HCT116 (cell line): ENCODE measurements around the gene PIK3CD.

Experiments
- FOSL1 ChIP-seq: IDR thresholded peaks from 2 replicates; pipeline ENCODE4 v1.6.1; 2012; ENCODE audit warnings: low read depth
- POLR2A ChIP-seq: IDR thresholded peaks from 2 replicates; pipeline ENCODE4 v1.7.0; 2011; ENCODE audit warnings: borderline replicate concordance; ENCODE audit not compliant: insufficient read depth, insufficient read length; ENCODE audit errors: extremely low read depth
- POLR2AphosphoS5 ChIP-seq: IDR thresholded peaks from 2 replicates; pipeline ENCODE4 v1.6.1; 2011; ENCODE audit warnings: mild to moderate bottlenecking, low read depth, low read length, moderate library complexity
- SP1 ChIP-seq: IDR thresholded peaks from 2 replicates; pipeline ENCODE4 v1.6.1; 2012; ENCODE audit warnings: low read depth
- SRF ChIP-seq: IDR thresholded peaks from 2 replicates; pipeline ENCODE4 v1.6.1; 2012; ENCODE audit warnings: low read depth
- YY1 ChIP-seq: IDR thresholded peaks from 2 replicates; pipeline ENCODE4 v1.6.1; 2011; ENCODE audit warnings: low read length, low read depth, moderate library complexity, mild to moderate bottlenecking; ENCODE audit not compliant: insufficient replicate concordance; ENCODE audit errors: extremely low read depth
- ZBTB33 ChIP-seq: IDR thresholded peaks from 2 replicates; pipeline ENCODE4 v1.6.1; 2011; ENCODE audit warnings: mild to moderate bottlenecking, low read length, moderate library complexity; ENCODE audit not compliant: insufficient replicate concordance; ENCODE audit errors: extremely low read depth
- TF ChIP-seq, protein P1 (sequence below), 3 experiments: fragments of 200-600 bp in 1 of 3; sonication (generic) in 1 of 3; IDR thresholded peaks in 2 of 3; conservative IDR thresholded peaks in 1 of 3; 2 replicates each; pipeline ENCODE4 v1.5.1; 2012 to 2017; ENCODE audit warnings: low read depth in 2 of 3, low read length in 2 of 3, antibody characterized with exemption in 1 of 3, borderline replicate concordance in 1 of 3, control low read depth in 1 of 3, mild to moderate bottlenecking in 1 of 3, mixed read lengths in 1 of 3, mixed run types in 1 of 3, moderate library complexity in 1 of 3; ENCODE audit not compliant: insufficient read depth in 1 of 3

DNA sequence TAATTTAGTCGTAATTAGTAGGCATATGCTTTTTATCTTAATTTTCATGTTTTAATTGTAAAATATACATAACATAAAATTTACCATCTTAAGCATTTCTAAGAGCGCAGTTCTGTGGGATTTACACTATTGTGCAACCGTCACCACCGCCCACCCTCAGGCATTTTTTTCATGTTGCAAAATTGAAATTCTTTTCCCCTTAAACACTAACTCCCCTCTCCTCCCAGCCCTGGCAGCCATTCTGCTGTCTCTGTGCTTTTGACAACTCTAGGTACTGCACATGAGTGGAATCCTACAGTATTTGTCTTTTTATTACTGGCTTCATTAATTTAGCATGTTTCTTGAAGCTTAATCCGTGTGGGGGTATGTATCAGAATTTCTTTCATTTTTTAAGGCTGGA is 7.8 kb downstream of the PIK3CD start:
- TF ChIP-seq SRF (no peak), POLR2A (no peak), POLR2AphosphoS5 (no peak), ZBTB33 (no peak), FOSL1 (no peak), YY1 (no peak), SP1 (no peak)
- TF ChIP-seq, protein P1, sequence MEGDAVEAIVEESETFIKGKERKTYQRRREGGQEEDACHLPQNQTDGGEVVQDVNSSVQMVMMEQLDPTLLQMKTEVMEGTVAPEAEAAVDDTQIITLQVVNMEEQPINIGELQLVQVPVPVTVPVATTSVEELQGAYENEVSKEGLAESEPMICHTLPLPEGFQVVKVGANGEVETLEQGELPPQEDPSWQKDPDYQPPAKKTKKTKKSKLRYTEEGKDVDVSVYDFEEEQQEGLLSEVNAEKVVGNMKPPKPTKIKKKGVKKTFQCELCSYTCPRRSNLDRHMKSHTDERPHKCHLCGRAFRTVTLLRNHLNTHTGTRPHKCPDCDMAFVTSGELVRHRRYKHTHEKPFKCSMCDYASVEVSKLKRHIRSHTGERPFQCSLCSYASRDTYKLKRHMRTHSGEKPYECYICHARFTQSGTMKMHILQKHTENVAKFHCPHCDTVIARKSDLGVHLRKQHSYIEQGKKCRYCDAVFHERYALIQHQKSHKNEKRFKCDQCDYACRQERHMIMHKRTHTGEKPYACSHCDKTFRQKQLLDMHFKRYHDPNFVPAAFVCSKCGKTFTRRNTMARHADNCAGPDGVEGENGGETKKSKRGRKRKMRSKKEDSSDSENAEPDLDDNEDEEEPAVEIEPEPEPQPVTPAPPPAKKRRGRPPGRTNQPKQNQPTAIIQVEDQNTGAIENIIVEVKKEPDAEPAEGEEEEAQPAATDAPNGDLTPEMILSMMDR (IDR thresholded peaks at IDR 0.05 in 2 of 3, conservative IDR thresholded peaks at IDR 0.05 in 1 of 3; ENCODE audit: borderline replicate concordance in 1 of 3, insufficient read depth in 1 of 3, low read depth in 2 of 3, low read length in 2 of 3): no peak
